Fibroblast of pulmonary artery (primary cell): ENCODE data around the gene DMD.

Experiments
- DNase-seq: peaks from one replicate; pipeline ENCODE4 v3.0.0-alpha.2; 2010; ENCODE audit warnings: low read depth
- H3K4me3 ChIP-seq: replicated peaks from 2 replicates; pipeline ENCODE4 v1.5.1; 2011; ENCODE audit warnings: low read depth, mild to moderate bottlenecking, control low read depth, low read length, moderate library complexity
- TF ChIP-seq, protein P1 (sequence below): IDR thresholded peaks from 2 replicates; pipeline ENCODE4 v1.5.1; 2011; ENCODE audit warnings: mild to moderate bottlenecking, control low read depth, low read length, inconsistent platforms; ENCODE audit errors: missing control alignments

The DMD gene

DNA sequence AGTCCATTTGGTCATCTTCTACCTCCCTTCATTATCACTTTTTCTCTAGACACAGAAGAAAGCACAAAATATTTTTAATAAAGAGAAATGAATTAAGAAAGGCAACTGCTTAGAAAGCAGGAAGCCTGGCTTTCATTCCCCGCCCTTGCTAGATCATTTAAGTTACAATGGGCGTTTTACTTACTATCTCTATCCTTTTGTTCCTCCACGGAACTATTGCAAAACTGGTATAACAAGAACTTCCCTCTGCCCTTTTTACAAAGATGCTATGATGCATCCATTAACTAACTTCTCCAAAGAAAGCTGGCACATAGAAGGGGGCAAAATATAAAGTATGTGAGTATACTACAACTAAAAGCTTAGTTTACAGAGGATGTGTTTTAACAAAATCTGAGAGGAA lies 1705.0 kb downstream of the DMD start:
- TF ChIP-seq, protein P1, sequence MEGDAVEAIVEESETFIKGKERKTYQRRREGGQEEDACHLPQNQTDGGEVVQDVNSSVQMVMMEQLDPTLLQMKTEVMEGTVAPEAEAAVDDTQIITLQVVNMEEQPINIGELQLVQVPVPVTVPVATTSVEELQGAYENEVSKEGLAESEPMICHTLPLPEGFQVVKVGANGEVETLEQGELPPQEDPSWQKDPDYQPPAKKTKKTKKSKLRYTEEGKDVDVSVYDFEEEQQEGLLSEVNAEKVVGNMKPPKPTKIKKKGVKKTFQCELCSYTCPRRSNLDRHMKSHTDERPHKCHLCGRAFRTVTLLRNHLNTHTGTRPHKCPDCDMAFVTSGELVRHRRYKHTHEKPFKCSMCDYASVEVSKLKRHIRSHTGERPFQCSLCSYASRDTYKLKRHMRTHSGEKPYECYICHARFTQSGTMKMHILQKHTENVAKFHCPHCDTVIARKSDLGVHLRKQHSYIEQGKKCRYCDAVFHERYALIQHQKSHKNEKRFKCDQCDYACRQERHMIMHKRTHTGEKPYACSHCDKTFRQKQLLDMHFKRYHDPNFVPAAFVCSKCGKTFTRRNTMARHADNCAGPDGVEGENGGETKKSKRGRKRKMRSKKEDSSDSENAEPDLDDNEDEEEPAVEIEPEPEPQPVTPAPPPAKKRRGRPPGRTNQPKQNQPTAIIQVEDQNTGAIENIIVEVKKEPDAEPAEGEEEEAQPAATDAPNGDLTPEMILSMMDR = no peak
- H3K4me3 ChIP-seq = no peak overlapping the region
- peak; percentile 40 for DNase-seq

DNA sequence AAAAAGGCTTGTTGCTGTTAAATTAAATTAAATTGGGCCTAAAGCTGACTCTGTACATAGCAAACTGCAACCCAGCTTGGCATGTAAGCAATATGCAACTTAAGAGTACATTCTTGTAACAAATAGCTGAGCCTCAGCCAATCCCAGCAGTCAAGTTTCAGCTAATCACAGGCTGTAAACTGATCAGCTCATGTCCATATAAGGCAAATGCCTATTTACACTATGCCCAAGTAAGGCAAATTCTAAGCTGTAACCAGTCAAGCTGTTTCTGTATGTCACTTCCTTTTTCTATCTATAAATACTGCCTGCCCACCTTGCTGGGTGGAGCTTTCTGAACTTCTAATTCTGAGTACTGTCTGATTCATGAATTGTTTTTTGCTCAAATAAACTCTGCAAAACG lies 1710.4 kb downstream of the DMD start:
- TF ChIP-seq, protein P1 = no peak
- no peak overlapping the region for H3K4me3 ChIP-seq
- peak; percentile 51 for DNase-seq

DNA sequence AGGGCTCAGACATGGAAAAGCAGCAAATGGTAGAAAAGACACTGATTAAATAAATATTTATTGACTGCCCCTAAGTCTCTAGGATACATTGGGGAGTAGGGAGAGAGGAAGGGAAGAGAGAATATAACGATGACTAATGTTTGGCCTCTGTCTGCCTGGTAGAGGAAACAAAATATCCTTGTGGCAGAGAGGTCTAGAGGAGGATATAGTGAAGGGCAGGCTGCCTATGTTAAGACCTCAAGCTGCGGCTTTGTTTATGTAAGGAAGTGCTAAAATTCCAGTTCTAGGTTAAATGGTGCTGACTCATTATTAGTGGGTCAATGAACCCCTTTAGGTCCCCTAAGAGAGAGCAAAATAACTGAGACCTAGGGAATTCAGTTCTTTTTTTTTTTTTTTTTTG lies 1712.2 kb downstream of the DMD start:
- TF ChIP-seq, protein P1 = no peak
- no peak overlapping the region for H3K4me3 ChIP-seq
- DNase-seq = peak; percentile 69

DNA sequence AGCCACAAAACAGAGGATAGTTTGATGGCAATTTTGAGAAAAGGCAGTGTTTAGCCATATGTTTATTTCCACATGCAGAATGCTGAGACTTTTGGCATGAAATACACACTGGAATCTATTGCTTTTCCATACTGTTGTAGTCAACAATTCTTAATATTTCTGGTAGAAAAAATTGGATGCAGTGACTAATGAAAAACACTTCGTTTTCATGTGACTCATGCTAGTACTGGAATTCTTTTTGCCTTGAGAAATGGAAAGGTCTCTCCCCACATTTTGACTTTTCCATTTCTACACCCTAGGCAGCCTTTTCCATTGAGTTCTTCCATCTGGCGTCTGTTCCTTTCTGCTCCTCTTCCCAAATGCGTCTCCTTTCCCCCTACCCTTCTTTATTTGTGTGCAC lies 1714.3 kb downstream of the DMD start:
- DNase-seq = peak; percentile 52
- TF ChIP-seq, protein P1 = no peak

DNA sequence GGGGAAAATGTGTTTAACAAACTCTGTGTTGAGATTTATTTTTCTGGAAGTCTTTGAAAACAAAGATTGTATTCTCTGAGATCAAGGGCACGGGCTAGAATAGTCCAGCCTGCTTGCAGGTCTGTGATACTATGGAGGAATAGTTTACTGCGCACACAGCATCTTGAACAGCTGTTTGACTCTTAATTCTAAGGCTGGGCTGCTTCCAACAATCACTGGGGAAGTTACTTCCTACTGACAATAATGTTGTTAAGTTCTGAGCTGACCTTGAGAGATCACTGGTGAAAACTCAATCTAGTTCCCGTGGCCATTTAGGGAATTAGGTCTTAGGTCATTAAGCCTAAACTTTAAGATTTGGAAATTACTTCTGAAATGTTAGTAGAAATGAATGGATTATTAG lies 1723.4 kb downstream of the DMD start:
- no peak for DNase-seq
- TF ChIP-seq, protein P1 = no peak
- no peak overlapping the region for H3K4me3 ChIP-seq

More for the DNA sequence above, 1714.3 kb downstream of the DMD start:
- H3K4me3 ChIP-seq = no peak overlapping the region

DNA sequence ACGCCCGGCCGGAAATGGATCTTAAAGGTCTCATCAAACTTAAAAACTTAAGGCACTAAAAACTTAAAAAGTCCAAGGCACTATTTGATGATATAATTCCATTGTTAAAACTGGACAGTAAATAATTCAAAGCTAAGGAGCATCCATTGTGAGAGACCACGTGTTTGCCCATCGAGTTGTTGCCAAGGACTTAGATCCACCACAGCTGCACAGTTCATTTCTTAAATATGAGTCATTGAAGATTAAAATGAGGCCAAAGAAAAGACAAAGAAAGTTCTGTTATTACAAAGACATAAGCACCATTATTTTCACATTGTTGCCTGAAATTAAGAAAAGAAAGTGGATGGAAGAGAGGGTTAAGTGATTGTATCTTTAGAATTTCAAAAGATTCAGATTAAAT lies 1728.0 kb downstream of the DMD start:
- peak; percentile 90 for DNase-seq
- TF ChIP-seq, protein P1 = no peak
- no peak overlapping the region for H3K4me3 ChIP-seq

DNA sequence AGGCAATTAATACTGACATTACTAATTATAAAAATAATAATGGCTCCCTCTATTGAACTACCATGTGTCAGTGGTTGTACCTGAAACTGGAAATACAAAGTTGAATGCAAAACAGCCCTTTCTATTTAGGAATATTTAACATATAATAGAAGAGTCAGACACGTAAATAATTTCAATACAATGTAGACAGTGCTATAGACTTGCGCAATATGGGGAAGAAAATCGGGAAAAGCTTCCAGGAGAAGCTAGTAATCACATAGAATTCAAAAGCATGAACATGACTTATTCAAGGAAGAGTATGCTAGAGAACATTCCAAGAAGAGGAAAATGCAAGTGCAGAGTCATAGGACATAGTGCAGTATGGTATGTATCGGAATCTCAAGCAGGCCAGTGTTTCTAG lies 1730.7 kb downstream of the DMD start:
- no peak overlapping the region for H3K4me3 ChIP-seq
- TF ChIP-seq, protein P1 = no peak
- no peak for DNase-seq
